HG03064 (cell line): ENCODE data around the gene SLC39A11.

Experiments
- ATAC-seq: cut with Tn5 transposase; IDR thresholded peaks from one replicate; pipeline ENCODE4 v1.9.1; 2021; ENCODE audit warnings: low read depth; ENCODE audit not compliant: unreplicated experiment

The SLC39A11 gene

DNA sequence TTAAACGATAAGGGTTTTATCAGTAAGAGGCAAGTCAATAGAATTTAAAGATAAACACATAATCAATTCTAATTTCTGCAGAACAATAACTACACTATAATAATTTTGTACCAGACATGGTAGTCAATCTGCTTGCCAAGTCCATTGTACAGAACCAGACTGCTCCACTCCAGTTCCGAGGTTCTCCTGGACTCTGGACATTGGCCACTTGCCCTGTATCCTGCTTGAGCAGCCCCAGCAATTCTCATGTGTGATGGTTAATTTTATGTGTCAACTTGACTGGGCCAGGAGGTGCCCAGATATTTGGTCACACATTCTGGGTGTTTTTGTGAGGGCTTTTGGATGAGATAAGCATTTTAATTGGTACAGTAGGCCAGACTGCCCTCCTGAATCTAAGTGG, 384.6 kb downstream of the SLC39A11 start:
- ATAC-seq, result no peak

- ATAC-seq, result no peak
These were observed 386.0 kb downstream of the SLC39A11 start for GRCh38 chr17:72706396-72706981.

GRCh38 chr17:72705905-72706395, 386.5 kb downstream of the SLC39A11 start:
- ATAC-seq, result no peak

DNA sequence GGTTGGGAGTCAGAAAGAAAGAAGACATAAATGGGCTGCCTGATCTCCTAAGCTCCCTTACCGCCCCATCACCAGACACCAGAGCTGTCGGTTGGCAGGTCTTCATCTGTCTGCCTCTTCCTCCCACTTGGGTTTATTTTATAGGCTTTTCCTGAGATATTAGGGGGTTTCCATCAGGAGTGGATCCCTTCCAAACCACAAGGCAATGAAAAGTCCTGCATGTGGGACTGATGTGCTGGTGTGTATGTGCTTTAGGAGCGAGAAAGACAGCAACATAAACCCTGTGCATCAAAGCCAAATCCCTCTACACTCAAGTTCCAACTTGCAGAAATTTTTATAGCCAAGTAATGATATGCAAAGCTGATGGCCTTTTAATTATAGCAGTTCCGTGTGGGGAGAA, 389.5 kb downstream of the SLC39A11 start:
- ATAC-seq, result no peak

DNA sequence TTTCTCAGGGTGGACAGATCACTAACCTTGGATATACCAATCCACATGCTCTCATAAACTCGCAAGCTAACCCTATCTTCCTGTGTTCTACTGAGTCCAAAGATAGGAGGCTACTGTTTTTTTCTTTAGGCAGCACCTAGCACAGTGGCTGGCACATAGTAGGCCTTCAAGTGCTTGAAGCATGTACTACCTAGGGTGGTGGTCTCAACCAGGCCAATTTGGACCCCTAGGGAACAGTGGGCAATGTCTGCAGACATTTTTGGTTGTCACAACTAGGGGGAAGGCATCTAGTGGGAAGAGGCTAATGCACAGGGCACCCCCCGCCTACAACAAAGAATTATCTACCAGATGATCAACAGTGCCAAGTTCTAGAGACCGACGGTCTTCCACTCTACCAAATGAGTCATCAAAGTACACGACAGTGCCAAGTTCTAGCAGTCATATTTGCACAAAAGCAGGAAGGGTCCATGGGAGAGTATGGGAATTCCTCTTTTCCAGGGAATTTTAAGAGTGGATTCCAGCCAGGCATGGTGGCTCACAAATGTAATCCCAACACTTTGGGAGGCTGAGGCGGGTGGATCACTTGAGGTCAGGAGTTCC, 390.3 kb downstream of the SLC39A11 start:
- no peak for ATAC-seq

DNA sequence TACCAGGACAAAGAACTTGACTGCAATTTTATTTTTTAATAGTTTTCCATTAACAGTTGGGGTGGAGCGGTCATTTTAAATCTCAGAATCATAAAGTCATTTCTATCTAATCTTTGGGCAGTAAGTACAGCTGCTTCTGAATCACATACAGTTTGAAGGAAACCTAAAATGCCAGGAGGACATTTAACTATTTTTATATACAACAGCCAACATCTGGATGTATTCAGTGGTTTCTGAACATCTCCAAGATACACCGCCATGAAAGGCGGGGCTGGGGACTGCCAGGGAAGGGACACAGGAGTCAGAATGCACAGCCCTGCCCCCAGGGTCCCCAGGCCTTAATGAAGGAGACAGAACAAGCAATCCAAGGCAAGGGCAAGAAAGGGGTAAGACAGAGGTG, 392.3 kb downstream of the SLC39A11 start:
- no peak for ATAC-seq

DNA sequence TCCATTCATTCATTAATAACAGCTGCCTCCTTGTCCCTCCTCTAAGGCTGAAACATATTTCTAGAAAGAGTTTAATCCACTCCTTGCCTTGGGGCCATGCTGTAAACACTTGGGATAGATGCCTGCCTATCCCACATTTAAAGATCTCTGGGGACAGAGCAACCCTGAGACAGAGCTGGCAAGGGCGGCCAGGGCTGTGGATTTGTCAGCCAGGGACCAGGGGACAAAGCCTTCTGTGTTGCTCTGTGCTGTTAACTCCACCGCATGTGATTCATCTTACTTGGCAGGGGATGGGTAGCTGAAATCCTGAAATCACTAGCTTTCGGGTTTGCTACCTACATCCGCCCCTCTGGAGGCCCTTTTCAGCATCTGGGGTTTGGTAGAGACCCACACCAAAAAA, 392.9 kb downstream of the SLC39A11 start:
- ATAC-seq, result no peak

GRCh38 chr17:72697602-72698146, 394.8 kb downstream of the SLC39A11 start:
- no peak for ATAC-seq

- no peak for ATAC-seq
These were observed 395.8 kb downstream of the SLC39A11 start for GRCh38 chr17:72696721-72697120.

DNA sequence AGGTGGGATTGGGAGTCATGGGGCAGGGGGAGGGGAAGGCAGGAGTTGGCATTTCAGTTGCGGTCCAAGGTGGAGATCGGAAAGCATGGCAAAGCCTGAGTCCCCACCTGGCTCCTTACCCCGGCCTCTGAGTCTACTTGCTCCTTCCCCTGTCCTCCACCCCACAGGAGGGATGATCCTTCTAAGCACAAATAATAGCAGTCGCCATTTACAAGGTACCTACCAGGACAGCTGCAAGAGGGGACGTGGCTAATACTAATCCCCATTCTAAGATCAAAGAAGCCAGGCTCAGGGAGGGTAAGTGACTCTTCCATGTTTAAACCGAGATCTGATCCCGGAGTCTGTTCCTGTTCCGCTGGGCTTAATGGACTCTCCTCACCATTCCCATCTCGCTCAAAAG, 396.3 kb downstream of the SLC39A11 start:
- ATAC-seq, result no peak

GRCh38 chr17:72693956-72694355, 398.5 kb downstream of the SLC39A11 start:
- no peak for ATAC-seq

DNA sequence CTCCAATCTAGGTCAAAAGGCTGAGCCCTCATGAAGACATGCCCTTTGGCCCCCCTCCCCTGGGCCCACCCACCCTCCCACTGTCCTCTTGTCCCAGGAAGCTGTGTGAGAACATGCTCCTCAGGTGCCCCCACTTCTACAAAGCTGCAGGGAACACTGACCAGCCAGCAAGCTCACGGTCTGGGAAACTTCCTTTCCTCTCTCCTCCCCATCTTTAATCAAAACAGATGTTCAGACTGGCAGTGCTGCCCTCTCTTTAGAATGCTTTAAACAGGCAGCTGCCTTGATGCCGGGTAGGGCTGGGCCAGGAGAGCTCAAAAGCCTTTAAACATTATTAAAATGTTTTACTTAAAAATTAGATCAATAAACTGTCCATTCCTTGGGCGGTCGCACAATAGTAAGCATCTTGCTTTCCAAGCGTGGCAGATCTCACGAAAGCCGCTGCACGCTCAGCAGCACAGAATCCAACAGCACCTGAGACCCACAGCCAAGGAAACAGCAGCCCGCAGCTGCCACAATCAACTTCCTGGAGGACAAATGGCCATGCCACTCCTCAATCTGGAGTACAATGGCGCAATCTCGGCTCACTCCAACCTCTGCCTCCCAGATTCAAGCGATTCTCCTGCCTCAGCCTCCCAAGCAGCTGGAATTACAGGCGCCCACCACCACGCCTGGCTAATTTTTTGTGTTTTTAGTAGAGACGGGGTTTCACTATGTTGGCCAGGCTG, 399.2 kb downstream of the SLC39A11 start:
- no peak for ATAC-seq

DNA sequence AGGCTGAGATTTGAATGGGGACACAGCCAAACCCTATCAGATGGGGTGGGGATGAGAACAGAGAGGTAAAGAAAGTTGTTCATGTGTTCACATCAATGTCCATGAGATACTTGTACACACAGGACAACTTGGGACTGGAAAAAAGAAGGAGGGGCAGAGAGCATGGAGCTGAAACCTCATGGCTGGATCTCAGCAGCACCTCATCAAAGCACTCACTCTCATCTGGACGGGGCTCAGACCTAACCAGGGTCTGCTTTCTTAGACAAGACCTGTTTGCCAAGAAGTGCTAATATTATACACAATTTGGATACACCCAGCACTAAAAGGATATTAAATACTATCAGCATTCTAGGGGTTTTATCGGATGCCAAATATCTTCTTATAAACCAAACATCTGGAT, 399.8 kb downstream of the SLC39A11 start:
- ATAC-seq, result no peak

DNA sequence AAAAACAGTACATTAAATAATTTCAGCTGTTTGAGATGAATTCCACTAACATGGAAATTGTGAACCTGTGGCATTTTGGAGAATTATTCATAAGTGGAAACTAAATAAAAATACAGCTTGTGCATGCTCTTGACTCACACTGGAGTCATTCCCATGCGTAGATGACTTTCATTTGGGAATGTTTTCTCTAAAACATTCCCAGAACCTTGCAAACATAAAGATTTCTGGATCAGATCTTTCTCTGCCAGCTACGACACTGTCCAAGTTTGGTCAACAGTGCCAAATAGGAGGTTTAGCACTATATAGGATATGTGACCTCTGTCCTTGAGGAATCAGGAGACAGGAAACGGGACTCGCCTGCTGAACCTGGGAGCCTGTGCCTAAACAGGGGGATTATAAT, 400.9 kb downstream of the SLC39A11 start:
- no peak for ATAC-seq

GRCh38 chr17:72691017-72691416, 401.5 kb downstream of the SLC39A11 start:
- no peak for ATAC-seq

DNA sequence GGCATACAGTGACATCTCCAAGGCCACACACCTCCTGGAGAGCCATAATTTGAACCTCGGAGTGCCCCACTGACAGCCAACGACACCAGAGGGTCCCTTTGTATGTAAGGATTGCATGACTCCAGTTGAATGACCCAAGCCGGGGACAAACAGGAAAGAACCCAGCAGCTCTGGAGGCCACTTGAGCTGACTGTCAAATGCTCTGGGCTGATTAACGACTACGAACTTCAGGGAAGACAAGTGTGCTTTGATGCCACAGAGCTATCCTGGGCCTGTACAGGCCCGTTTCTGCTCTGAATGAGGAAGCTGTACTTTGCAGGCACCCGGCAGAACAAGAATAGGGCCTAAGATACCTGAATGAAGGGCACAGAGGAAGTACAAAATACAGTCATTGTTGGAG, 404.6 kb downstream of the SLC39A11 start:
- no peak for ATAC-seq

DNA sequence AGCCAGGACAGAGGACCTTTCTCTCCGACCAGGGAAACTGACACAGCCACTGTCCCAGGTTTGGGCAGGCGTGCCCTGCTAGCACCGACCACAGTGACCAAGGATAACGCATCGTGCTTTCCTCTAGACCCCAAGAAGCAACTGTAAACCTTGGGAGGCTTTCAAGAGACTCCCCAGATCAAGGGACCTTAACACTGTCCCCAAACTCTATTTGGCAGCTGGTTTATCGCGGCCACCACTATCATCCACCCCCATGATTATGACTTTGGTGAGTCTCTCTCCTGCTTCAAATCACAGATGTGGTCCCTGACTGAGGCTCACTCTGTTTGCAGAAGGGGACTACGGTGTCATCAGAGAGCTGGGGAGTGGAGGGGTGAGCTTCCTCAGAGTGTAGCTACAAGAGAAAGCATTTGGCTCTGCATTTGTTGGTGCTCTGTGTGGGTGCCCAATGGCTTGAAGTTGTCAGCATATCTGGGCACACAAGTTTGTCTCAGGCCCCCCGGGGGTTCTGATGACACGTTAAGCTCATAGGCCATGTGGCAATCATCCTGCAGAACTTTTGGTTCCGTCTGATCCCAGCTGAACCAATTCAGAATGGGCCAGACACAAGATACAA, 408.0 kb downstream of the SLC39A11 start:
- no peak for ATAC-seq

DNA sequence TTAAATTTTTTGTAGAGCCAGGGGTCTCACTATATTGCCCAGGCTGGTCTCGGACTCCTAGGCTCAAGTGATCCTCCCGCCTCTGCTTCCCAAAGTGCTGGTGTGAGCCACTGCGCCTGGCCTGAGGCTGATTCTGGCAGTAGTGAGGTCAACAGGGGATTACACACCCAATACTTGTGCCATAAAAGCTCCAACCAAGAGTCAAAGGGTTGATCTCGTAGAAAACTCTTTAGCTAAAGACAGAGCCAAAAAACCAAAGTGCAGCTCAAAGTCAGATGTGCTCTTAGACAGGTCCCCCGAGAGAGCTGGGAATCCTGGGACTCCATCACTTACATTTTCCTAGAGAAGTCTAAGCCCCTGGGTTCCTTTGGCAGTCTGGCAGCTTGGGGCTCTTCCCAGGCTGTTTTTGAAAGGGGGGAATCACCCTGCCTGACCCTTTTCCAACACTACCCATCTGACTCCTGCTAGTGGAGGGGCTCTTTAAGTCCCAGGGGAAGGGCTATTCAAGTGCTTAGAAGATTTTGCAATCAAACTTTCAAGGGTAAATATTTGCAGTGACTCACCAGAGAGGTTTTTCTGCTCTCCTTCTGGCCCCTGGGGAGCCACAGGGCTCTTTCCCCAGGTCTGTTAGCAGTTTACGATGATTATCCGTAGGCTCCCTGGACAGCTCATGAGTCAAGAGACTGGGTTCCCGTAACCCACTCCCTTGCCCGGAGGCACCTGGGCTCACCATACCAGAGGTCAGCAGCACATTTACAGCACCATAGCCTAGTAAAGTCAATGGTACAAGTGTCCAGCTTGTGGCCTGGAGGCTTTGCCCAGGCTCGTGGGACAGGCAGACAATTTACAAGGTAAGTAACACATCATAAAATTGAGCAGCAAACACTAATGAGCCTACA, 408.7 kb downstream of the SLC39A11 start:
- ATAC-seq, result no peak

DNA sequence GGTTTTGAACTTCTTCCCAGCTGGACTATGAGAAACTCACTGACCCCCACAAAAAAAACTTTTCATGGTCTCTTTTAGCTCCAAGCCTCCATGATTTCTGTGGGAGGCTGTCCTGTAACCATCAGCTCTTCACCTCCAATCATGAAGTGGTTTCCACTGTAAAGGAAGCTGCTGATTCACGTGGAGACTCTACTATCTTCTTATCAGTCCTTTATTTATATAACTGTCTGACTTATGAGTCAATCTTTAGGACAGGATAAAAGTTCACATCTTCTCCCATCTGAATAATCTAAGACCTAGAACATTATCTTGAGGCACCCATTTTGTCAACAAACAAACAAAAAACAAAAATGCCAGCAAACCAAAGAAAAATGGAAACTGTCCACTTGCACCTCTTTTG, 409.9 kb downstream of the SLC39A11 start:
- no peak for ATAC-seq

DNA sequence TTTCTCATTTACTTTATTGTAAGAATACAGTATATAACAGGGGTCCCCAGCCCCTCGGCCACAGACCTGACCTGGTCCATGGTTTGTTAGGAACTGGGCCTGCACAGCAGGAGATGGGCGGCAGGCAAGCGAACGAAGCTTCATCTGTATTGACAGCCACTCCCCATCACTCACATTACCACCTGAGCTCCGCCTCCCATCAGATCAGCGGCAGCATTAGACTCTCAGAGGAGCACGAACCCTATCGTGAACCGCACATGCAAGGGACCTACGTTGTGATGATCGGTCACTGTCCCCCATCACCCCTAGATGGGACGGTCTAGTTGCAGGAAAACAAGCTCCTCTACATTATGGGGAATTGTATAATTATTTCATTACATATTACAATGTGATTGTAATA, 410.6 kb downstream of the SLC39A11 start:
- ATAC-seq, result no peak
